ENCODE results near the gene SPON1.

DNA sequence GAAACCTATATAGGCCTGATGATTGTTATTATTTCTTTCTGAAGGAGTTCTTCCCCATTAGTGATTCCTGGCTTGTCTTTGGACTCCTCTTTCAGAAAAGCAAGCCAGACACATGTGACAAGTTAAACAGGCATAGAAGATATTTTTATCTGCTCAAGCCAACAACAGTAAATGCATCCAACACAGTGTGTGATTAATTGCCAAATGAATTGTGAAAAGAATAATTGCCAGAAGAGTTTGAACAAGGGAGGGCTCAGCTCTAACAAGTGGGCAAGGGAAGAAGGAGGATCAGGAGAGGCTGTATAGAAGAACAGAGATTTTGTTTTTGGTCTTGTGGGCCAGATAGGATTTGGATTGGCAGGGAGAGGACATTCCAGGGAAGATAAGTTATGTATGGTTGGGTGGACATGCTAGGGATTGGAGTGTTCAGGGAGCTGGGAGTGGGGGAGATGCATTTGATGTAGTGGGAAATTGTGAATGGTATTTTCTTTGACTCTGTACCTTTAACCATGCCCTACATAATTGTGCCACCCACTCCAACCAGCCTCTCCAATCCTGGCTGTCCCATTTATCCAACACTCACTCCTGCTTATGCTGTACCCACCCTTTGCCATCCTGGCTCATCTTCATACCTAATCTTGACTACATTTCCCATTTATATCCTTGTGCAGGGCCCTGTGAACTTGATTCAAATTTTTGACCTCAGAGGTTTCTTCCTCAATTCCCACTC is 223.7 kb downstream of the SPON1 start:
- TF ChIP-seq, protein P1, sequence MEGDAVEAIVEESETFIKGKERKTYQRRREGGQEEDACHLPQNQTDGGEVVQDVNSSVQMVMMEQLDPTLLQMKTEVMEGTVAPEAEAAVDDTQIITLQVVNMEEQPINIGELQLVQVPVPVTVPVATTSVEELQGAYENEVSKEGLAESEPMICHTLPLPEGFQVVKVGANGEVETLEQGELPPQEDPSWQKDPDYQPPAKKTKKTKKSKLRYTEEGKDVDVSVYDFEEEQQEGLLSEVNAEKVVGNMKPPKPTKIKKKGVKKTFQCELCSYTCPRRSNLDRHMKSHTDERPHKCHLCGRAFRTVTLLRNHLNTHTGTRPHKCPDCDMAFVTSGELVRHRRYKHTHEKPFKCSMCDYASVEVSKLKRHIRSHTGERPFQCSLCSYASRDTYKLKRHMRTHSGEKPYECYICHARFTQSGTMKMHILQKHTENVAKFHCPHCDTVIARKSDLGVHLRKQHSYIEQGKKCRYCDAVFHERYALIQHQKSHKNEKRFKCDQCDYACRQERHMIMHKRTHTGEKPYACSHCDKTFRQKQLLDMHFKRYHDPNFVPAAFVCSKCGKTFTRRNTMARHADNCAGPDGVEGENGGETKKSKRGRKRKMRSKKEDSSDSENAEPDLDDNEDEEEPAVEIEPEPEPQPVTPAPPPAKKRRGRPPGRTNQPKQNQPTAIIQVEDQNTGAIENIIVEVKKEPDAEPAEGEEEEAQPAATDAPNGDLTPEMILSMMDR (IDR thresholded peaks at IDR 0.05) = no peak
- no peak for TF ChIP-seq POLR2A (IDR thresholded peaks at IDR 0.05)

Measured in heart left ventricle (tissue), 13 donors.